Measurements from ENCODE around the gene DDX25. TPM values are rescaled to one million over a fixed set of nuclear protein-coding genes. Genes with fewer than 3 reads are reported as not detected.

The DDX25 gene
- total RNA-seq, 2 donors from 2014 or later = 9.5 TPM; not detected in 1

DNA sequence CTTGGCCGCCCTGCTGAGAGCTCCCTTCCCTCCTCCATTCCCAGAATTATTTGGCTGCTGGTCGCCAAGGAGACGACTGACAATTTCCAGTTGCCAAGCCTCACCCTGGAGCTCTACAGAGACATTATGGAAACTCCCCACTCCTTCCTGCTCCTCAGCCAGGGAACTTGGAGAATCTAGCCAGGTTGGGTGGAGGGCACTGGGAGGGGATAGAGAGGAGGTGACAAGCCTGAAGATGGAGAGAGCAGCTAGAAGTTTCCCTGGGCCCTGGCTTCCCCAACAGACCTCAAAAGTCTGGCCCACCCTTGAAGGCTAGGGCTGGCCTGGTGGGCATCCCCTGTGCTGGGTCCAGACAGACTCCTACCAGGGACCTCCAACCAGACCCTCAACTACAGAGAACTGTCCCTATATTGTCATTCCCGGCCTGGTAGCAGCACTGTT is 34.8 kb downstream of the DDX25 start:
- DNase-seq (ENCODE audit: low spot score) = no peak
- no peak overlapping the region for H3K4me3 ChIP-seq
- no peaks in the 10 kb centered on the region for H3K4me1 ChIP-seq (replicated peaks)
- TF ChIP-seq POLR2A (IDR thresholded peaks at IDR 0.05) (no peak), POLR2AphosphoS5 (IDR thresholded peaks at IDR 0.05) (no peak)
- TF ChIP-seq, protein P1, sequence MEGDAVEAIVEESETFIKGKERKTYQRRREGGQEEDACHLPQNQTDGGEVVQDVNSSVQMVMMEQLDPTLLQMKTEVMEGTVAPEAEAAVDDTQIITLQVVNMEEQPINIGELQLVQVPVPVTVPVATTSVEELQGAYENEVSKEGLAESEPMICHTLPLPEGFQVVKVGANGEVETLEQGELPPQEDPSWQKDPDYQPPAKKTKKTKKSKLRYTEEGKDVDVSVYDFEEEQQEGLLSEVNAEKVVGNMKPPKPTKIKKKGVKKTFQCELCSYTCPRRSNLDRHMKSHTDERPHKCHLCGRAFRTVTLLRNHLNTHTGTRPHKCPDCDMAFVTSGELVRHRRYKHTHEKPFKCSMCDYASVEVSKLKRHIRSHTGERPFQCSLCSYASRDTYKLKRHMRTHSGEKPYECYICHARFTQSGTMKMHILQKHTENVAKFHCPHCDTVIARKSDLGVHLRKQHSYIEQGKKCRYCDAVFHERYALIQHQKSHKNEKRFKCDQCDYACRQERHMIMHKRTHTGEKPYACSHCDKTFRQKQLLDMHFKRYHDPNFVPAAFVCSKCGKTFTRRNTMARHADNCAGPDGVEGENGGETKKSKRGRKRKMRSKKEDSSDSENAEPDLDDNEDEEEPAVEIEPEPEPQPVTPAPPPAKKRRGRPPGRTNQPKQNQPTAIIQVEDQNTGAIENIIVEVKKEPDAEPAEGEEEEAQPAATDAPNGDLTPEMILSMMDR (IDR thresholded peaks at IDR 0.05) = no peak
- H3K36me3 ChIP-seq = no peaks in the 10 kb centered on the region
- no peaks in the 10 kb centered on the region for H3K27me3 ChIP-seq (replicated peaks; ENCODE audit: insufficient read depth)
- intact Hi-C loops (cut with DNase I) = no loop called here
- WGBS = 46% methylated on average over 4 of the region's 4 CpGs
- no peaks in the 10 kb centered on the region for H3K9me3 ChIP-seq
- H3K27ac ChIP-seq = no peak overlapping the region

GRCh38 chr11:125940145-125940544 is 35.8 kb downstream of the DDX25 start:
- H3K4me3 ChIP-seq = no peak overlapping the region
- H3K27ac ChIP-seq = no peak overlapping the region
- DNase-seq (ENCODE audit: low spot score) = no peak
- 92% methylated on average over 4 of the region's 4 CpGs for WGBS
- TF ChIP-seq POLR2AphosphoS5 (IDR thresholded peaks at IDR 0.05) = no peak
- TF ChIP-seq POLR2A (IDR thresholded peaks at IDR 0.05) = no peak
- TF ChIP-seq, protein P1 (IDR thresholded peaks at IDR 0.05) = no peak
- no peaks in the 10 kb centered on the region for H3K27me3 ChIP-seq (replicated peaks; ENCODE audit: insufficient read depth)
- no peaks in the 10 kb centered on the region for H3K4me1 ChIP-seq (replicated peaks)
- no peaks in the 10 kb centered on the region for H3K36me3 ChIP-seq
- intact Hi-C loops (cut with DNase I) = no loop called here
- no peaks in the 10 kb centered on the region for H3K9me3 ChIP-seq

GRCh38 chr11:125941267-125941618 is 36.9 kb downstream of the DDX25 start:
- WGBS = 92% methylated on average over 4 of the region's 4 CpGs
- intact Hi-C loops (cut with DNase I) = no loop called here
- no peaks in the 10 kb centered on the region for H3K4me1 ChIP-seq (replicated peaks)
- no peaks in the 10 kb centered on the region for H3K36me3 ChIP-seq
- H3K4me3 ChIP-seq = no peak overlapping the region
- no peak for DNase-seq (ENCODE audit: low spot score)
- TF ChIP-seq POLR2AphosphoS5 (IDR thresholded peaks at IDR 0.05) (no peak), POLR2A (IDR thresholded peaks at IDR 0.05) (no peak)
- TF ChIP-seq, protein P1 (IDR thresholded peaks at IDR 0.05) = no peak
- no peaks in the 10 kb centered on the region for H3K27me3 ChIP-seq (replicated peaks; ENCODE audit: insufficient read depth)
- no peaks in the 10 kb centered on the region for H3K9me3 ChIP-seq
- H3K27ac ChIP-seq = no peak overlapping the region

DNA sequence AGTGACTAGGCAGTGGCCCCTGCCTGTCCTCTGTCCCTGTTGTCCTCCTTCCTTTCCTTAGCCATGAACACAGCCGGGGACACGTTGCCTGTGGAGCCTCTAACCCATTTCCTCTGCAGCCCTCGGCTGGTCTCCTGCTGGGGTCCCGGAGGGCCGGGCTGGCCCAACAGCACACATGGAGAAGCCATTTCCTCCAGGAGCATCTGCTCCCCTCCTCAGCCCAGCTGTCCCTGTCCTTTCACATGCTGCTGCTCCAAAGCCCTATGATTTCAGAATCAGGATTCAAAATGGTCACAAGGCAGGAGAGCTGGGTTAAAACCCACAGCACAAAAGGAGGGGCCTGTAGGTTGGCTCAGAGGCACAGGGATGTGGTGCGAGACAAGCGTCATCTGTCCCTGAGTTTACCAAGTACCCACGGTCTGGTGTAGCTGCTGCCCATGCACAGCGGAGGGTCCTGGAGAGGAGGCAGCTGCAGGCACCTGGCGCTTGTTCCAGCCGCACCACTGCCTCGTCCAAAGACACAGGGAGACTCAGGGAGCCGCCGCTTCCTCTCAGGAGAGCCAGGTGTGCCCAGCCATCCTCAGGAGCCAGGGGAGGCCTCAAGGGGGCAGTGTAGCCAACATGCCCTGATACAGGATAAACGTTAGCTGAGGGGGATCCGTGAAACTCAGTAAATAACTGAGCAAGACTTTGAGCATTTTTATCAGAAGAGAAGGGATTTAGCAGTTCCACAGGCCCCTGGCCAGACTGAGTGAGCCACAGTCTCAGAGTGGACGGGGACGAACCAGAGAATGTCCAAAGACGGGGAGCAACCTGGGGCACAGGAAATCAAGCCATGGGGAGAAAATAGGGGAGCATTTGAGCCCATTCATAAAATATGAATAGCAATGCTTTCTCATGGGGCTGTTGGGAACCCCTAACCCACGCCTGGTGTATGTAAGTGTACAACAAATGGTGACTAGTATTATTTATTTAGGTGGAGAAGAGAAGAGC is 37.6 kb downstream of the DDX25 start:
- 40% methylated on average over 20 of the region's 20 CpGs for WGBS

More for the DNA sequence above, 37.6 kb downstream of the DDX25 start:
- TF ChIP-seq POLR2AphosphoS5 (IDR thresholded peaks at IDR 0.05) = no peak
- TF ChIP-seq, protein P1 (IDR thresholded peaks at IDR 0.05) = peak in 3 of 4 experiments; percentile 46 to 62 (median 51)
- intact Hi-C loops (cut with DNase I) = no loop called here
- Histone ChIP-seq H3K27me3 (replicated peaks; ENCODE audit: insufficient read depth) (no peaks in the 10 kb centered on the region), H3K27ac (no peak overlapping the region), H3K4me1 (replicated peaks) (no peaks in the 10 kb centered on the region), H3K9me3 (no peaks in the 10 kb centered on the region), H3K4me3 (no peak overlapping the region), H3K36me3 (no peaks in the 10 kb centered on the region)
- DNase-seq (ENCODE audit: low spot score) = peak; percentile 68
